NCI-H2171 (cell line): ENCODE data around the gene CX3CL1.
"Not testable (repeated sequence)": the region's sequence is repeated elsewhere in the genome, so short reads cannot be mapped to it uniquely, and the experiment has no call there.

Experiments used
- DNase-seq: peaks from one replicate; lab custom pipeline; 2025; lab: John Stamatoyannopoulos, UW

Gene CX3CL1

GRCh38 chr16:57382535-57383275 is 10.4 kb downstream of the CX3CL1 start:
- no peak for DNase-seq

GRCh38 chr16:57383276-57384247 is 11.3 kb downstream of the CX3CL1 start:
- no peak for DNase-seq

GRCh38 chr16:57384248-57385070 is 12.2 kb downstream of the CX3CL1 start:
- DNase-seq = no peak

- DNase-seq = no peak
Measured at GRCh38 chr16:57385083-57385482, 12.8 kb downstream of the CX3CL1 start.

GRCh38 chr16:57386381-57386951 is 14.2 kb downstream of the CX3CL1 start:
- peak; percentile 10 for DNase-seq

GRCh38 chr16:57387598-57388354 is 15.5 kb downstream of the CX3CL1 start:
- DNase-seq = no peak

- DNase-seq = no peak
Measured at GRCh38 chr16:57388359-57389086, 16.2 kb downstream of the CX3CL1 start.

- no peak for DNase-seq
Measured at GRCh38 chr16:57389087-57389468, 16.8 kb downstream of the CX3CL1 start.

GRCh38 chr16:57390636-57391295 is 18.5 kb downstream of the CX3CL1 start:
- no peak for DNase-seq

- DNase-seq = no peak
Measured at GRCh38 chr16:57391300-57391699, 19.0 kb downstream of the CX3CL1 start.

- no peak for DNase-seq
Measured at GRCh38 chr16:57391708-57392107, 19.4 kb downstream of the CX3CL1 start.

- no peak for DNase-seq
Measured at GRCh38 chr16:57392694-57393093, 20.4 kb downstream of the CX3CL1 start.

- peak; percentile 10 for DNase-seq
Measured at GRCh38 chr16:57394444-57394843, 22.2 kb downstream of the CX3CL1 start.

- no peak for DNase-seq
Measured at GRCh38 chr16:57395026-57395425, 22.7 kb downstream of the CX3CL1 start.

GRCh38 chr16:57396786-57397185 is 24.5 kb downstream of the CX3CL1 start:
- DNase-seq = no peak

- not testable (repeated sequence) for DNase-seq
Measured at GRCh38 chr16:57397493-57397892, 25.2 kb downstream of the CX3CL1 start.

GRCh38 chr16:57401943-57402640 is 29.8 kb downstream of the CX3CL1 start:
- DNase-seq = no peak

- DNase-seq = no peak
Measured at GRCh38 chr16:57403965-57404817, 31.9 kb downstream of the CX3CL1 start, which contains the start of gene CCL17. CCL17 (plus strand) TSS chr16:57404767; CDS start chr16:57413933, 9,166 bp downstream.
